WTC11 (cell line): ENCODE measurements around the gene ULK4. TPM values are rescaled to one million over a fixed set of nuclear protein-coding genes. Genes with fewer than 3 reads are reported as not detected.

Experiments
- ATAC-seq: fragments of 200-7000 bp; cut with Tn5 transposase; 2 replicates; pipeline ENCODE4 v1.10.0; 2021; ENCODE audit warnings: mild to moderate bottlenecking, moderate library complexity
- CTCF ChIA-PET: fragments of 300-600 bp; sonication (Branson Sonifier 250); formaldehyde crosslinking; loops from one replicate; lab custom pipeline; 2021; ENCODE audit warnings: antibody characterized with exemption; lab: Charles Lee
- POLR2A ChIA-PET: fragments of 350-600 bp; sonication (Branson Sonifier 250); formaldehyde crosslinking; loops from one replicate; lab custom pipeline; 2021; ENCODE audit warnings: antibody characterized with exemption; lab: Charles Lee
- DNase-seq: peaks from one replicate; pipeline ENCODE4 v3.0.0; 2021; ENCODE audit warnings: low spot score
- H3K27ac Mint-ChIP-seq: 2 replicates; pipeline ENCODE4 v1.8.0; 2021; ENCODE audit warnings: mixed read lengths
- H3K27me3 Mint-ChIP-seq: 2 replicates; pipeline ENCODE4 v1.8.0; 2021; ENCODE audit warnings: low read depth, mild to moderate bottlenecking, moderate library complexity, mixed read lengths
- H3K36me3 Mint-ChIP-seq: 2 replicates; pipeline ENCODE4 v1.8.0; 2021; ENCODE audit warnings: mixed read lengths
- H3K4me1 Mint-ChIP-seq: 2 replicates; pipeline ENCODE4 v1.8.0; 2022; ENCODE audit warnings: mixed read lengths
- H3K4me3 Mint-ChIP-seq: 2 replicates; pipeline ENCODE4 v1.8.0; 2021; ENCODE audit warnings: mild to moderate bottlenecking, moderate library complexity, mixed read lengths
- H3K9me3 Mint-ChIP-seq: 2 replicates; pipeline ENCODE4 v1.8.0; 2021; ENCODE audit warnings: mixed read lengths
- E2F1 ChIP-seq: sonication (generic); formaldehyde crosslinking; IDR thresholded peaks from 2 replicates; pipeline ENCODE4 v1.8.0; 2022; ENCODE audit warnings: mild to moderate bottlenecking, missing genetic modification reagents
- ELF4 ChIP-seq: sonication (generic); formaldehyde crosslinking; IDR thresholded peaks from 2 replicates; pipeline ENCODE4 v1.8.1; 2022; ENCODE audit warnings: low read depth, mild to moderate bottlenecking, moderate library complexity, missing genetic modification reagents
- GRHL2 ChIP-seq: fragments of 250-450 bp; sonication (Bioruptor Pico); IDR thresholded peaks from 2 replicates; pipeline ENCODE4 v1.8.0; 2022; ENCODE audit warnings: mild to moderate bottlenecking, moderate library complexity; ENCODE audit not compliant: insufficient replicate concordance, severe bottlenecking
- GTF2I ChIP-seq: fragments of 250-450 bp; sonication (Bioruptor Pico); conservative IDR thresholded peaks from 2 replicates; pipeline ENCODE4 v1.4.0; 2021; ENCODE audit warnings: mild to moderate bottlenecking
- MLX ChIP-seq: sonication (generic); formaldehyde crosslinking; IDR thresholded peaks from 2 replicates; pipeline ENCODE4 v1.8.1; 2023; ENCODE audit warnings: mild to moderate bottlenecking, missing genetic modification reagents, moderate library complexity
- SMAD3 ChIP-seq: sonication (generic); formaldehyde crosslinking; IDR thresholded peaks from 2 replicates; pipeline ENCODE4 v1.8.0; 2022; ENCODE audit warnings: missing genetic modification reagents, mild to moderate bottlenecking, borderline replicate concordance
- SOX15 ChIP-seq: fragments of 250-450 bp; sonication (Bioruptor Pico); IDR thresholded peaks from 2 replicates; pipeline ENCODE4 v1.9.0; 2021; ENCODE audit warnings: mild to moderate bottlenecking
- TP53 ChIP-seq: sonication (generic); formaldehyde crosslinking; IDR thresholded peaks from 2 replicates; pipeline ENCODE4 v1.8.1; 2023; ENCODE audit warnings: mild to moderate bottlenecking, missing genetic modification reagents
- ZNF121 ChIP-seq: sonication (generic); formaldehyde crosslinking; IDR thresholded peaks from 2 replicates; pipeline ENCODE4 v1.8.0; 2023; ENCODE audit warnings: missing genetic modification reagents
- ZNF138 ChIP-seq: sonication (generic); formaldehyde crosslinking; conservative IDR thresholded peaks from 2 replicates; pipeline ENCODE4 v1.8.1; 2022; ENCODE audit warnings: mild to moderate bottlenecking, moderate library complexity, missing genetic modification reagents
- ZNF416 ChIP-seq: fragments of 250-450 bp; sonication (Bioruptor Pico); IDR thresholded peaks from 2 replicates; pipeline ENCODE4 v1.9.0; 2021; ENCODE audit warnings: mild to moderate bottlenecking, inconsistent platforms
- ZNF423 ChIP-seq: fragments of 250-450 bp; sonication (Bioruptor Pico); IDR thresholded peaks from 2 replicates; pipeline ENCODE4 v2.1.2; 2022; ENCODE audit warnings: mild to moderate bottlenecking, moderate library complexity
- ZSCAN18 ChIP-seq: fragments of 250-450 bp; sonication (Bioruptor Pico); IDR thresholded peaks from 2 replicates; pipeline ENCODE4 v2.1.2; 2022; ENCODE audit warnings: mild to moderate bottlenecking, moderate library complexity
- total RNA-seq: library from RNA; stranded (reverse); gene quantifications from 3 replicates; pipeline ENCODE4 v1.2.3, GENCODE V29; 2021
- TF ChIP-seq, protein P1 (sequence below): fragments of 250-450 bp; sonication (Bioruptor Pico); IDR thresholded peaks from 2 replicates; pipeline ENCODE4 v1.8.0; 2021; ENCODE audit warnings: mild to moderate bottlenecking
- TF ChIP-seq, protein P2 (sequence below): fragments of 250-450 bp; sonication (Bioruptor Pico); IDR thresholded peaks from 2 replicates; pipeline ENCODE4 v1.9.0; 2021; ENCODE audit warnings: moderate library complexity, mild to moderate bottlenecking, inconsistent platforms, borderline replicate concordance
- TF ChIP-seq, protein P3 (sequence below): fragments of 200-600 bp; IDR thresholded peaks from 2 replicates; pipeline ENCODE4 v1.8.0; 2022; ENCODE audit warnings: antibody characterized with exemption
- TF ChIP-seq, protein P4 (sequence below): sonication (generic); formaldehyde crosslinking; IDR thresholded peaks from 2 replicates; pipeline ENCODE4 v1.8.1; 2023; ENCODE audit warnings: mild to moderate bottlenecking, missing genetic modification reagents
- TF ChIP-seq, protein P5 (sequence below): sonication (generic); formaldehyde crosslinking; conservative IDR thresholded peaks from 2 replicates; pipeline ENCODE4 v1.8.1; 2022; ENCODE audit warnings: mild to moderate bottlenecking, missing genetic modification reagents

Gene ULK4
- total RNA-seq, 1 experiment from 2014 or later: 9.2 TPM

GRCh38 chr3:41477399-41478014, 484.4 kb downstream of the ULK4 start (continued):
- TF ChIP-seq ZSCAN18 (CRISPR knock-in tag) (no peak), TP53 (CRISPR knock-in tag) (no peak), GRHL2 (CRISPR knock-in tag) (no peak), ZNF121 (CRISPR knock-in tag) (no peak), ZNF416 (CRISPR knock-in tag) (no peak), MLX (no peak)
- TF ChIP-seq, protein P1, sequence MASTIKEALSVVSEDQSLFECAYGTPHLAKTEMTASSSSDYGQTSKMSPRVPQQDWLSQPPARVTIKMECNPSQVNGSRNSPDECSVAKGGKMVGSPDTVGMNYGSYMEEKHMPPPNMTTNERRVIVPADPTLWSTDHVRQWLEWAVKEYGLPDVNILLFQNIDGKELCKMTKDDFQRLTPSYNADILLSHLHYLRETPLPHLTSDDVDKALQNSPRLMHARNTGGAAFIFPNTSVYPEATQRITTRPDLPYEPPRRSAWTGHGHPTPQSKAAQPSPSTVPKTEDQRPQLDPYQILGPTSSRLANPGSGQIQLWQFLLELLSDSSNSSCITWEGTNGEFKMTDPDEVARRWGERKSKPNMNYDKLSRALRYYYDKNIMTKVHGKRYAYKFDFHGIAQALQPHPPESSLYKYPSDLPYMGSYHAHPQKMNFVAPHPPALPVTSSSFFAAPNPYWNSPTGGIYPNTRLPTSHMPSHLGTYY: no peak
- TF ChIP-seq, protein P2, sequence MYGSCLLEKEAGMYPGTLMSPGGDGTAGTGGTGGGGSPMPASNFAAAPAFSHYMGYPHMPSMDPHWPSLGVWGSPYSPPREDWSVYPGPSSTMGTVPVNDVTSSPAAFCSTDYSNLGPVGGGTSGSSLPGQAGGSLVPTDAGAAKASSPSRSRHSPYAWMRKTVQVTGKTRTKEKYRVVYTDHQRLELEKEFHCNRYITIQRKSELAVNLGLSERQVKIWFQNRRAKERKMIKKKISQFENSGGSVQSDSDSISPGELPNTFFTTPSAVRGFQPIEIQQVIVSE: no peak
- TF ChIP-seq, protein P3, sequence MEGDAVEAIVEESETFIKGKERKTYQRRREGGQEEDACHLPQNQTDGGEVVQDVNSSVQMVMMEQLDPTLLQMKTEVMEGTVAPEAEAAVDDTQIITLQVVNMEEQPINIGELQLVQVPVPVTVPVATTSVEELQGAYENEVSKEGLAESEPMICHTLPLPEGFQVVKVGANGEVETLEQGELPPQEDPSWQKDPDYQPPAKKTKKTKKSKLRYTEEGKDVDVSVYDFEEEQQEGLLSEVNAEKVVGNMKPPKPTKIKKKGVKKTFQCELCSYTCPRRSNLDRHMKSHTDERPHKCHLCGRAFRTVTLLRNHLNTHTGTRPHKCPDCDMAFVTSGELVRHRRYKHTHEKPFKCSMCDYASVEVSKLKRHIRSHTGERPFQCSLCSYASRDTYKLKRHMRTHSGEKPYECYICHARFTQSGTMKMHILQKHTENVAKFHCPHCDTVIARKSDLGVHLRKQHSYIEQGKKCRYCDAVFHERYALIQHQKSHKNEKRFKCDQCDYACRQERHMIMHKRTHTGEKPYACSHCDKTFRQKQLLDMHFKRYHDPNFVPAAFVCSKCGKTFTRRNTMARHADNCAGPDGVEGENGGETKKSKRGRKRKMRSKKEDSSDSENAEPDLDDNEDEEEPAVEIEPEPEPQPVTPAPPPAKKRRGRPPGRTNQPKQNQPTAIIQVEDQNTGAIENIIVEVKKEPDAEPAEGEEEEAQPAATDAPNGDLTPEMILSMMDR: no peak

DNA sequence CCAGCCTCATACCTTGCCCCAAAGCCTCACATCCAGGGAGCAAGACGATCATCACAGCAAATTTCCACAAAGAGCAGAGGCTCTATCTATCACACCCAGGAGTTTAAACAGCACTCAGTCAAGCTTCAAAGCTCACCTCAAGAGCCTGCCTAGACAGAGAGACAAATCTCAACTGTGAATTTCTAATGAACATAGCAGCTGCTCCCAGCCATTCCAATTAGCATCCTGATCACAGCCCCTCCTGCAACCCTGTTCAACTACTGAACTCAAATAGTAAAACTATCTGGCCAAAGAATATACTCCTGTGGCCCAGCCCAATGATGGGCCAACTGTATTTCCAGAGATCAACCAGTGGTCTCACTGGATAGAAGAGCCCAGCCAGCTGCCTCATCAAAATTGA, 492.8 kb downstream of the ULK4 start:
- peaks cover 42% of the 10 kb centered on the region for H3K36me3 Mint-ChIP-seq
- peaks cover 48% of the 10 kb centered on the region for H3K9me3 Mint-ChIP-seq
- no peak overlapping the region for H3K27ac Mint-ChIP-seq
- DNase-seq (no peak), ATAC-seq (no peak)
- POLR2A ChIA-PET: no interaction called here
- no peak for TF ChIP-seq GTF2I (CRISPR knock-in tag)
- TF ChIP-seq ZNF138 (CRISPR knock-in tag): no peak
- TF ChIP-seq SMAD3: no peak
- no peak for TF ChIP-seq ZNF121 (CRISPR knock-in tag)
- TF ChIP-seq, protein P4, sequence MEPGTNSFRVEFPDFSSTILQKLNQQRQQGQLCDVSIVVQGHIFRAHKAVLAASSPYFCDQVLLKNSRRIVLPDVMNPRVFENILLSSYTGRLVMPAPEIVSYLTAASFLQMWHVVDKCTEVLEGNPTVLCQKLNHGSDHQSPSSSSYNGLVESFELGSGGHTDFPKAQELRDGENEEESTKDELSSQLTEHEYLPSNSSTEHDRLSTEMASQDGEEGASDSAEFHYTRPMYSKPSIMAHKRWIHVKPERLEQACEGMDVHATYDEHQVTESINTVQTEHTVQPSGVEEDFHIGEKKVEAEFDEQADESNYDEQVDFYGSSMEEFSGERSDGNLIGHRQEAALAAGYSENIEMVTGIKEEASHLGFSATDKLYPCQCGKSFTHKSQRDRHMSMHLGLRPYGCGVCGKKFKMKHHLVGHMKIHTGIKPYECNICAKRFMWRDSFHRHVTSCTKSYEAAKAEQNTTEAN (CRISPR knock-in tag): no peak
- no peak for TF ChIP-seq E2F1 (CRISPR knock-in tag)
- no peak for TF ChIP-seq ELF4 (CRISPR knock-in tag)
- TF ChIP-seq SOX15 (CRISPR knock-in tag): no peak
- TF ChIP-seq MLX: no peak
- TF ChIP-seq ZNF423 (CRISPR knock-in tag): no peak
- TF ChIP-seq, protein P5, sequence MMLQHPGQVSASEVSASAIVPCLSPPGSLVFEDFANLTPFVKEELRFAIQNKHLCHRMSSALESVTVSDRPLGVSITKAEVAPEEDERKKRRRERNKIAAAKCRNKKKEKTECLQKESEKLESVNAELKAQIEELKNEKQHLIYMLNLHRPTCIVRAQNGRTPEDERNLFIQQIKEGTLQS (CRISPR knock-in tag): no peak
- H3K27me3 Mint-ChIP-seq: no peaks in the 10 kb centered on the region; the same call in 1 of the 2 replicates
- H3K4me3 Mint-ChIP-seq: no peak overlapping the region
- no peaks in the 10 kb centered on the region for H3K4me1 Mint-ChIP-seq
- CTCF ChIA-PET: interaction anchor here (0.7 kb wide), 1 partner anchor 362 kb away, joined by 6 read pairs; no protein-coding TSS in a partner anchor
